GM10266 (cell line): ENCODE results near the gene FILIP1L.

Experiments used
- DNase-seq: peaks from one replicate; pipeline ENCODE4 v3.0.0; 2012; ENCODE audit errors: extremely low spot score
- CTCF ChIP-seq: IDR thresholded peaks from 2 replicates; pipeline ENCODE4 v1.5.1; 2012; ENCODE audit warnings: mild to moderate bottlenecking, low read depth; ENCODE audit not compliant: control insufficient read depth, insufficient read depth; ENCODE audit errors: missing control alignments

Gene FILIP1L

GRCh38 chr3:99799422-99799821 is 314.9 kb downstream of the FILIP1L start:
- DNase-seq: no peak
- TF ChIP-seq CTCF: no peak

DNA sequence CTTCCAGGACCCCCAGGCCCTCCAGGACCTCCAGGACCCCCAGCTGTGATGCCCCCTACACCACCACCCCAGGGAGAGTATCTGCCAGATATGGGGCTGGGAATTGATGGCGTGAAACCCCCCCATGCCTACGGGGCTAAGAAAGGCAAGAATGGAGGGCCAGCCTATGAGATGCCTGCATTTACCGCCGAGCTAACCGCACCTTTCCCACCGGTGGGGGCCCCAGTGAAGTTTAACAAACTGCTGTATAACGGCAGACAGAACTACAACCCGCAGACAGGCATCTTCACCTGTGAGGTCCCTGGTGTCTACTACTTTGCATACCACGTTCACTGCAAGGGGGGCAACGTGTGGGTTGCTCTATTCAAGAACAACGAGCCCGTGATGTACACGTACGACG is 318.7 kb downstream of the FILIP1L start:
- no peak for TF ChIP-seq CTCF
- DNase-seq: no peak

- TF ChIP-seq CTCF: no peak
- no peak for DNase-seq
Observed at GRCh38 chr3:99794485-99794884, 319.8 kb downstream of the FILIP1L start.

GRCh38 chr3:99789011-99789721 is 325.1 kb downstream of the FILIP1L start:
- TF ChIP-seq CTCF: peak; percentile 68
- DNase-seq: peak; percentile 38
